22Rv1 (cell line): Measurements from ENCODE around the gene IPP.

ENCODE experiments used
- H3K27ac ChIP-seq: fragments of 450-650 bp; 2 replicates; pipeline ENCODE4 v1.5.1; 2017
- CTCF ChIP-seq: fragments of 450-650 bp; IDR thresholded peaks from 2 replicates; pipeline ENCODE4 v1.5.1; 2017; ENCODE audit warnings: mild to moderate bottlenecking
- ZFX ChIP-seq: fragments of 450-650 bp; IDR thresholded peaks from 2 replicates; pipeline ENCODE4 v1.6.1; 2017; ENCODE audit warnings: antibody characterized with exemption, borderline replicate concordance

Gene IPP

GRCh38 chr1:45667321-45668111, 82.9 kb downstream of the IPP start:
- no peak for TF ChIP-seq ZFX
- TF ChIP-seq CTCF: no peak
- no peak overlapping the region for H3K27ac ChIP-seq

- TF ChIP-seq ZFX (no peak), CTCF (no peak)
- H3K27ac ChIP-seq: no peak overlapping the region
These were observed 83.6 kb downstream of the IPP start for GRCh38 chr1:45666836-45667235.

- H3K27ac ChIP-seq: no peak overlapping the region
- no peak for TF ChIP-seq ZFX
- TF ChIP-seq CTCF: no peak
These were observed 90.1 kb downstream of the IPP start for GRCh38 chr1:45660336-45660735.

DNA sequence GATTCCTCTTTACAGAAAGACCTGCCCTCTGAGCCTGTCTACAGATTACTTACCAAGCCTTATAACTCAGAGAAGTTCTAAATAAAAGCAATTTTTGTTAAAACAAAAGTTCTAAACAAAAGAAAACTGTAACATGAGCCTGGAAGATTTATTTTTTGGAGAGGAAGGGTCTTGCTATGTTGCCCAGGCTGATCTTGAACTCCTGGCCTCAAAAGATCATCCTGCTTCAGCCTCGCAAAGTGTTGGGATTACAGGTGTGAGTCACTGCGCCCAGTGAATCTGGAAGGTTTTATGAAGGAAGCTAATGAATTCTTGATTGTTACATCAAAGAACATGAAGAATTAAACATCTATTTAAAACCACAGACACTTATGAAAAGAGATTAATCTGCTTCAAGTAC, 91.2 kb downstream of the IPP start:
- TF ChIP-seq ZFX: no peak
- no peak for TF ChIP-seq CTCF
- H3K27ac ChIP-seq: no peak overlapping the region

DNA sequence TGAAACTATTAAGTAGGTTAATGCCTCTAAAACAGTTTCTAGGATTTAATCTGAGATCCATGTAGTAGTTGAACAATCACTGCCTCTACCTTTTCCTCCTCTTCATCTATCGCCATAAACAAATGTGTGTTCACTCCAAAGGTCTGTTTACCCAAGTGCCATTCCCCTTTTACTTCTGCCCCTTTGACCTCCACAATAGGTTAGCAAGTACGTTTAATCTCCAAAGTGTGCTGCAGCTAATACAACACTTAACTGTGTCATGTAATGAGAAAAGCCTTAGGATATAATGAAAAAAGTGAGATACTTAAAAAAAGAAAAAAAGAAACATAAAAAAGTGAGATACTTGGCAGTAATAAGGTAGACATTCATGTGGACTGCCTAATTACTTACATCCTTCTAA, 92.3 kb downstream of the IPP start:
- no peak overlapping the region for H3K27ac ChIP-seq
- TF ChIP-seq CTCF: no peak
- TF ChIP-seq ZFX: no peak

DNA sequence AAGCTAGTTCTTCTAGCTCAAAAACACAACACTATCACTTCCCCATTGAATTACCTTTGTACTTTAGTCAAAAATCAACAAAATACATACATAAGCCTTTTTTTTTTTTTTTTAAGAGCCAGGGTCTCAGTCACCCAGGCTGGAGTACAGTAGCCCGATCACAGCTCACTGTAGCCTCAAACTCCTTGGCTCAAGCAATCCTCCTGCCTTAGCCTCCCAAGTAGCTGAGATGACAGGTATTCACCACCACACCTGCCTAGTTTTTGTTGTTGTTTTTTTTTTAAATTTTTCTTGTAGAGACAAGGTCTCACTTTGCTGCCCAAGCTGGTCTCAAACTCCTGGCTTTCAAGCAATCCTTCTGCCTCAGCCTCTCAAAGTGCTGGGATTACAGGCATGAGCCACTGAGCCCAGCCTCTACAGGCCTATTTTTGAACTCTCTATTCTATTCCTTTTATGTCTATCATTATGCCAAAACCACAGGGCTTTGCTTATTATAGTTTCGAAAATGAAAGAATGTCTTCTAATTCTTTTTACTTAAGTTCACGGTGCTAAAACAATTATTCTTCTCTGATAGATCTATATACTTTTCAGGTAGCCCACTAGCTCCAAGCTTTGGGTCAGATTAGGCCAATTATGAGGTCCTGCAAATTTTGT, 93.8 kb downstream of the IPP start:
- TF ChIP-seq CTCF: no peak
- TF ChIP-seq ZFX: no peak
- H3K27ac ChIP-seq: no peak overlapping the region

GRCh38 chr1:45654540-45655280, 95.7 kb downstream of the IPP start:
- H3K27ac ChIP-seq: no peak overlapping the region
- TF ChIP-seq ZFX (no peak), CTCF (no peak)
